Upper lobe of left lung (tissue), 4 donors: ENCODE results near the gene SEMA4A.
"Not testable (repeated sequence)": the region's sequence is repeated elsewhere in the genome, so short reads cannot be mapped to it uniquely, and the experiment has no call there.

Experiments
- CTCF ChIP-seq, 6 experiments: fragments of 450-650 bp in 4 of 6; fragments of 200-600 bp in 2 of 6; sonication (generic) in 2 of 6; IDR thresholded peaks; one replicate each; pipeline ENCODE4 v1.5.1; 2016 to 2019; ENCODE audit warnings: antibody characterized with exemption in 6 of 6
- EP300 ChIP-seq, 4 donors: sonication (generic); formaldehyde crosslinking; IDR thresholded peaks; one replicate each; pipeline ENCODE4 v1.5.1; 2017; ENCODE audit warnings: antibody characterized with exemption in 4 of 4, control low read depth in 2 of 4
- POLR2A ChIP-seq, 4 donors: fragments of 450-650 bp; IDR thresholded peaks; one replicate each; pipeline ENCODE4 v1.5.1; 2016 to 2017; ENCODE audit warnings: antibody characterized with exemption in 4 of 4, mild to moderate bottlenecking in 2 of 4
- POLR2AphosphoS5 ChIP-seq, 2 donors: sonication (generic); formaldehyde crosslinking; IDR thresholded peaks; one replicate each; pipeline ENCODE4 v1.5.1; 2017; ENCODE audit warnings: antibody characterized with exemption in 2 of 2

GRCh38 chr1:156190265-156190664, 36.9 kb downstream of the SEMA4A start:
- not testable (repeated sequence) for TF ChIP-seq CTCF, EP300, POLR2AphosphoS5, POLR2A (IDR thresholded peaks at IDR 0.05)
